ENCODE data around the gene SMARCC2. TPM values are rescaled to one million over a fixed set of nuclear protein-coding genes. Genes with fewer than 3 reads are reported as not detected.
"Not testable (repeated sequence)": the region's sequence is repeated elsewhere in the genome, so short reads cannot be mapped to it uniquely, and the experiment has no call there.

The SMARCC2 gene
- total and polyA plus RNA-seq, 4 experiments from 2014 or later, result 27.0 to 199 (median 142) TPM

DNA sequence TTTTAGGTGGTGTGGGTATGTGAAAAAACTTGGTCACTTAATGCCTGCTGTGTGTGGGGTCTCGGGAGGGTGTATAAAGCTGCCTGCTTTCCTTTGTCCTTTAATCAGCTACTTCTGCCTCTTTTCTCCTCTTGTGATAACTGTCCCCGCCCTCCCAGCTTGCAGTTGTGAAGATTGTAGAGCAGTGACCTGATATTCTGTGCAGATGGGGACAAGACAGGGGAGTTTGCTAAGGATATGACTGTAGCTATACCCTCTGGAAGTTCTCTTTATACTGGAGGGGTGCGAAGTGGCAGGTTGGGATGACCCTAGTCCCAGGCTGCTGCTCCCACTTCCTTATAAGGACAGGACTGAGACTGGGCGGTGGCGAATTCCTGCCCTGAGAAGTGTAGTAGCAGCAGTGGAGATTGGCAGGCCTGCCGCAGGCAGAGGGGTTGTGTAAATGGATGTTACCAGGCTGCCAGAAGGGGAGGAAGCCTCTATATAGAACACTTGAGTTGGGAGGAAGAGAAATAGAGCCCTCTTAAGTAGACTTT lies 30.3 kb downstream of the SMARCC2 start:
- Histone ChIP-seq H3K27ac (ENCODE audit: low read depth, low read length) (peak overlapping the region; percentile 97), H3K27me3 (ENCODE audit: insufficient read depth, low read length) (no peaks in the 10 kb centered on the region), H3K36me3 (ENCODE audit: insufficient read depth, low read length) (peaks cover 41% of the 10 kb centered on the region), H3K4me3 (ENCODE audit: low read length in 2 of 2) (peak overlapping the region; percentile 86 to 89), H3K4me1 (ENCODE audit: insufficient read depth, low read length) (peaks cover 38% of the 10 kb centered on the region), H3K9me3 (ENCODE audit: control insufficient read depth in 1 of 2, low read length in 2 of 2) (no peaks in the 10 kb centered on the region)
- intact Hi-C loops (cut with micrococcal nuclease), result loop anchor here (1.0 to 2.0 kb wide), 2 partner anchors 31 to 62 kb away; partner anchors contain the start of genes ESYT1 and RNF41
- CTCF ChIA-PET (ENCODE audit: partially characterized antibody), result interaction anchor here (0.6 to 2.5 kb wide), 13 partner anchors 15 to 63 kb away, joined by 3 to 16 read pairs (median 4); partner anchors contain the start of genes ESYT1, RNF41, SMARCC2 and ZC3H10
- POLR2A ChIA-PET (ENCODE audit: partially characterized antibody), result interaction anchor here (0.7 to 10.8 kb wide), 13 partner anchors 10 to 201 kb away, joined by 3 to 236 read pairs (median 7); partner anchors contain the start of genes ESYT1, PA2G4, RNF41 and RPL41
- peak overlapping the region; percentile 93 to 100 (median 97) for H3K4me3 Mint-ChIP-seq
- H3K36me3 Mint-ChIP-seq, result peaks cover 28 to 56% of the 10 kb centered on the region in 2 donors
- DNase-seq, result peak; percentile 19 to 48 (median 24)
- H3K9me3 Mint-ChIP-seq, result no peaks in the 10 kb centered on the region
- peak overlapping the region; percentile 96 to 100 (median 99) for H3K27ac Mint-ChIP-seq
- H3K4me1 Mint-ChIP-seq, result peaks cover 28 to 65% (median 37%) of the 10 kb centered on the region in 4 donors
- H3K27me3 Mint-ChIP-seq, result no peaks in the 10 kb centered on the region

DNA sequence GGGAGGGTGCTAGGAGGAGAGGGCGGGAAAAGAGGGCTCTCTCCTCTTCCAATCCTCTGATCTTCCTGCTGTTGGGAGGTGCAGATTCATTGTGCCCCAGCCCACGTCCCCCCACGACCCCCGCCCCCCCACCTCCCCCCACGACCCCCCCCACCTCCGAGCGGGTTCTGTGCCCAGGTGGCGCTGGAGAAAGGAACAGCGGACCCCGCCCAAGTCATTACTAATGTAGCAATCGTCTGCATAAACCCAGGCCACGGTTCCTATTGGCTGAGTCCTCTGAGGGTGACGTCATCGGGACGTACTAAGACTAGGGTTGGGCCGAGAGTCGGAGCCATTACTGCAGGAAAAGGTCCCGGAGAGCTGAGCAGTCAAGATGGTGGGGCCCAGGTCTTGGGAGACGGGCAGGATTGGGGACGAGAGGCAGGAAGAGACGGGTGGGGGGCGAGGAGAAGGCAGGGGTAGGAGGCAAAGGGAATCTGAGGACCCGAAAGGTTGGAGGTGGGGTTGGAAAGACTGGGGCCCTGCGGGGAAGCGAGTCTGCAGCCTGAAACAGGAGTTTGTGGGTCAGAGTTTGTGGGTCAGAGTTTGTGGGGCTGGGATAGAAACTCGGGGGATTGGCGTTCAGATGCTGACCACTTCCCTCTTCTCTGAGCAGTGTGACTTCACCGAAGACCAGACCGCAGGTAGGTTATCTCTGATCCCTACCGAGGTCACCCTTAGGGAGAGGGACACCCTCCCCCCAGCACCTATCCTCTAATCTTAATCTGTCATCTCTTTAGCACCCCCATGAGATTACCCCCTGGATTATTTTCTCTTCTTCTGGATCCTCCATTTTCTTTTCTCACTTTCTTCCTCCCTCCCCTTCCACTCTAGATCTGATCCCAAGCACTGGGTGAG lies 31.0 kb downstream of the SMARCC2 start, which contains the start of gene MYL6:
MYL6 (plus strand) TSS at position 331 of the 897 bp plus-strand sequence; CDS start at position 374, 43 bp downstream.
- Histone ChIP-seq H3K36me3 (ENCODE audit: insufficient read depth, low read length) (peaks cover 34% of the 10 kb centered on the region), H3K9me3 (ENCODE audit: control insufficient read depth in 1 of 2, low read length in 2 of 2) (no peaks in the 10 kb centered on the region), H3K27ac (ENCODE audit: low read depth, low read length) (peak within 1 kb of the TSS; percentile 97), H3K27me3 (ENCODE audit: insufficient read depth, low read length) (no peaks in the 10 kb centered on the region), H3K4me3 (ENCODE audit: low read length in 2 of 2) (peak within 1 kb of the TSS; percentile 86 to 89), H3K4me1 (ENCODE audit: insufficient read depth, low read length) (peaks cover 40% of the 10 kb centered on the region)
- Mint-ChIP-seq H3K27ac (peak within 1 kb of the TSS; percentile 96 to 100 (median 99)), H3K9me3 (no peaks in the 10 kb centered on the region), H3K27me3 (no peaks in the 10 kb centered on the region), H3K4me3 (peak within 1 kb of the TSS; percentile 93 to 100 (median 97)), H3K4me1 (peaks cover 28 to 64% (median 37%) of the 10 kb centered on the region in 4 donors), H3K36me3 (peaks cover 23 to 49% of the 10 kb centered on the region in 2 donors)
- intact Hi-C loops (cut with micrococcal nuclease), result loop anchor here (1.0 to 2.0 kb wide), 2 partner anchors 30 to 63 kb away; partner anchors contain the start of genes ESYT1 and RNF41
- ChIA-PET POLR2A (ENCODE audit: partially characterized antibody) (interaction anchor here (0.7 to 10.8 kb wide), 13 partner anchors 14 to 291 kb away, joined by 3 to 236 read pairs (median 7); partner anchors contain the start of genes ESYT1, PA2G4, RNF41 and RPL41), CTCF (ENCODE audit: partially characterized antibody) (interaction anchor here (0.6 to 2.5 kb wide), 12 partner anchors 16 to 72 kb away, joined by 3 to 16 read pairs (median 4); partner anchors contain the start of genes ESYT1, RNF41, SMARCC2 and ZC3H10)
- DNase-seq, result peak; percentile 88 to 98 (median 91)

DNA sequence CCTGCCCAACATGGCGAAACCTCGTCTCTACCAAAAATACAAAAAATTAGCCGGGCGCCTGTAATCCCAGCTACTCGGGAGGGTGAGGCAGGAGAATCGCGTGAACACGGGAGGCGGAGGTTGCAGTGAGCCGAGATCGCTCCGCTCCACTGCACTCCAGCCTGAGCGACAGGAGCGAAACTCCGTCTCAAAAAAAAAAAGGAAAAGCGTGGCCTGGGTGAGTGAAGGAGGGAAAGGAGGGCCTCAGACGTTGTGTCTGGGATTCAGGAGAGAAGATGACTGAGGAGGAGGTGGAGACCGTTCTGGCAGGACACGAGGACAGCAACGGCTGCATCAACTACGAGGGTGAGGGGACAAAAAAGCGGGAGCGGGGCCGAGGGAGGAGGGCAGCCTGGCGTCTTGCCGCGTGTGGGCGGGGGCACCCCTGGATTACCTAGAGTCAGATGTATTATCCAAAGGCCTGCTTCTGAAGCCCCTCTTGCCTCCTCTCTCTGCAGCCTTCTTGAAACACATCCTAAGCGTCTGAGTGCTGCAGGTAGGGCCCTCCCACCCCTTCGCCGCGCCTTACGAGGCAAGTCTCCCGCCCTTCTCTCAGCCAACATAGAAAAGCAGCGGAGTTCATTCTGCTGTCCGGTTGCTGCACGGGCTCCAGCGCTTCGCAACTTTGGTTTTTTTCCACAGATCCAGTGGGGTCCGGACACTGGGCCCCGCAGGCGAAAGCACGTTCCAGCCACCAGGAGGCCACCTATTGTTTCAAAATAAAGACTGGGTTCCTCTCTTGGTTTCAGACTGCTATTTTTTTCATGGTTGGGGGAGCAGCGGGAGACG lies 31.9 kb downstream of the SMARCC2 start:
- no peaks in the 10 kb centered on the region for H3K9me3 ChIP-seq (ENCODE audit: control insufficient read depth in 1 of 2, low read length in 2 of 2)
- Mint-ChIP-seq H3K9me3 (no peaks in the 10 kb centered on the region), H3K4me3 (peak overlapping the region; percentile 93 to 100 (median 97)), H3K4me1 (peaks cover 30 to 68% (median 43%) of the 10 kb centered on the region in 4 donors), H3K36me3 (peaks cover 22 to 40% of the 10 kb centered on the region in 2 donors), H3K27me3 (no peaks in the 10 kb centered on the region), H3K27ac (peak overlapping the region; percentile 96 to 100 (median 99))
- intact Hi-C loops (cut with micrococcal nuclease), result loop anchor here (1.0 to 2.0 kb wide), 4 partner anchors 29 to 67 kb away; partner anchors contain the start of genes ESYT1, NABP2 and RNF41
- DNase-seq, result peak; percentile 71 to 82 (median 75)
- POLR2A ChIA-PET (ENCODE audit: partially characterized antibody), result interaction anchor here (0.6 to 10.8 kb wide), 11 partner anchors 9 to 292 kb away, joined by 3 to 236 read pairs (median 7); partner anchors contain the start of genes ESYT1, RPL41, SMARCC2 and TIMELESS
- CTCF ChIA-PET (ENCODE audit: partially characterized antibody), result interaction anchor here (1.7 to 3.9 kb wide), 4 partner anchors 29 to 38 kb away, joined by 6 to 24 read pairs (median 12); partner anchors contain the start of genes ESYT1, SMARCC2 and ZC3H10
- peak overlapping the region; percentile 97 for H3K27ac ChIP-seq (ENCODE audit: low read depth, low read length)
- H3K36me3 ChIP-seq (ENCODE audit: insufficient read depth, low read length), result peaks cover 25% of the 10 kb centered on the region
- H3K4me3 ChIP-seq (ENCODE audit: low read length in 2 of 2), result peak overlapping the region; percentile 53 to 76
- no peaks in the 10 kb centered on the region for H3K27me3 ChIP-seq (ENCODE audit: insufficient read depth, low read length)
- peaks cover 49% of the 10 kb centered on the region for H3K4me1 ChIP-seq (ENCODE audit: insufficient read depth, low read length)

DNA sequence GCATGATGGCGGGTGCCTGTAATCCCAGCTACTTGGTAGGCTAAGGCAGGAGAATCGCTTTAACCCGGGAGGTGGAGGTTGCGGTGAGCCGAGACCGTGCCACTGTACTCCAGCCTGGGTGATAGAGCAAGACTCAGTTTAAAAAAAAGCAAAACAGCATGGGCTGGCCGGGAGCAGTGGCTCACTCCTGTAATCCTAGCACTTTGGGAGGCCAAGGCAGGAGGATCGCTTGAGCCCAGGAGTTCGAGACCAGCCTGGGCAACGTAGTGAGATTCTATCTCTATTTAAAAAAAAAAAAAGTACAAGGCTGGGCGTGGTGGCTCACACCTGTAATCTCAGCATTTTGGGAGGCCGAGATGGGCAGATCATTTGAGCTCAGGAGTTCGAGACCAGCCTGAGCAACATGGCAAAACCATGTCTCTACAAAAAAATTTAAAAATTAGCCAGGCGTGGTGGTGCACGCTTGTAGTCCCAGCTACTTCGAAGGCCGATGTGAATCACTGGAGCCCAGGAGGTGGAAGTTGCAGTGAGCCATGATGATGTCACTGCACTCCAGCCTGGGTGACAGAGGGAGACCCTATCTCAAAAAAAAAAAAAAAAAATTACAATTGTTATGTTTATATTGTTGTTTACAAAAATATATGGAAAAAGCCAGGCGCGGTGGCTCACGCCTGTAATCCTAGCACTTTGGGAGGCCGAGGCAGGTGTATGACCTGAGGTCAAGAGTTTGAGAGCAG lies 32.7 kb downstream of the SMARCC2 start:
- H3K27me3 Mint-ChIP-seq; H3K27me3 ChIP-seq (ENCODE audit: insufficient read depth, low read length); H3K9me3 Mint-ChIP-seq; H3K9me3 ChIP-seq (ENCODE audit: control insufficient read depth in 1 of 2, low read length in 2 of 2); H3K4me3 ChIP-seq (ENCODE audit: low read length in 2 of 2); DNase-seq: not testable (repeated sequence)
- CTCF ChIA-PET (ENCODE audit: partially characterized antibody), result interaction anchor here (1.7 to 3.9 kb wide), 2 partner anchors 33 to 37 kb away, joined by 6 to 24 read pairs; partner anchors contain the start of genes SMARCC2 and ZC3H10
- Histone ChIP-seq H3K27ac (ENCODE audit: low read depth, low read length) (peak overlapping the region; percentile 97), H3K36me3 (ENCODE audit: insufficient read depth, low read length) (peaks cover 18% of the 10 kb centered on the region), H3K4me1 (ENCODE audit: insufficient read depth, low read length) (peaks cover 49% of the 10 kb centered on the region)
- Mint-ChIP-seq H3K4me3 (peak overlapping the region; percentile 93 to 100 (median 97)), H3K27ac (peak overlapping the region in 6 of 7 donors; percentile 96 to 100 (median 98)), H3K36me3 (peaks cover 15 to 36% of the 10 kb centered on the region in 2 donors), H3K4me1 (peaks cover 29 to 72% (median 45%) of the 10 kb centered on the region in 4 donors)
- intact Hi-C loops (cut with micrococcal nuclease), result loop anchor here (1.0 kb wide), 2 partner anchors 32 to 68 kb away; partner anchors contain the start of gene NABP2
- POLR2A ChIA-PET (ENCODE audit: partially characterized antibody), result interaction anchor here (0.6 to 10.8 kb wide), 7 partner anchors 8 to 39 kb away, joined by 3 to 236 read pairs (median 4); partner anchors contain the start of genes ESYT1, SMARCC2 and ZC3H10

DNA sequence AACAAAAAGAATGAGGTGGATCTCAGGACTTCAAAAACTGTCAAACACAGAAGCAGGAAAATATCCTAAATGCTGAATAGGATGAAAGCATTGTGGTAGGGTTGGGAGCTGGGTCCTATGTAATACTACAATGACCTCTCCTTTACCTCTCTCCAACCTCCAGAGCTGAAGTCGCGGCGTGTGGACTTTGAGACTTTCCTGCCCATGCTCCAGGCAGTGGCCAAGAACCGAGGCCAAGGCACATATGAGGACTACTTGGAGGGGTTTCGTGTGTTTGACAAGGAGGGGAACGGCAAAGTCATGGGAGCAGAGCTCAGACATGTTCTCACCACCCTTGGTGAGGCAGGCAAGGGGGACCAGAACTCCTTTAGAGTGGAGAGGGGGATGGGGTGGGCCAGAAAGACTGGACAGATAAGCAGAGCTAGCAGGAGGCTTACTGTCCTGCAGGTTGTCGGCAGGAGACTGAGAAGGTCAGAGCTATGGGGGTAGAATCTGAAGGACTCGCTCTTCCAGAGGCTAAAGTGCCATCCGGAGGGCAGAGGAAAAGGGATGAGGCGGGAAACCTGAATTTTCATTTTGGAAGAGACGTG lies 33.9 kb downstream of the SMARCC2 start:
- Histone ChIP-seq H3K27ac (ENCODE audit: low read depth, low read length) (no peak overlapping the region), H3K4me1 (ENCODE audit: insufficient read depth, low read length) (peaks cover 49% of the 10 kb centered on the region), H3K9me3 (ENCODE audit: control insufficient read depth in 1 of 2, low read length in 2 of 2) (no peaks in the 10 kb centered on the region), H3K27me3 (ENCODE audit: insufficient read depth, low read length) (no peaks in the 10 kb centered on the region), H3K36me3 (ENCODE audit: insufficient read depth, low read length) (peaks cover 7% of the 10 kb centered on the region), H3K4me3 (ENCODE audit: low read length in 2 of 2) (no peak overlapping the region)
- Mint-ChIP-seq H3K27me3 (no peaks in the 10 kb centered on the region), H3K27ac (peak overlapping the region in 3 of 7 donors; percentile 51 to 62 (median 60)), H3K36me3 (peaks cover 7 to 24% of the 10 kb centered on the region in 2 donors), H3K4me1 (peaks cover 31 to 72% (median 44%) of the 10 kb centered on the region in 4 donors), H3K9me3 (no peaks in the 10 kb centered on the region), H3K4me3 (peak overlapping the region; percentile 24 to 76 (median 42))
- no peak for DNase-seq
- ChIA-PET POLR2A (ENCODE audit: partially characterized antibody) (interaction anchor here (0.6 to 10.8 kb wide), 6 partner anchors 14 to 946 kb away, joined by 3 to 236 read pairs (median 10); partner anchors contain the start of genes ESYT1, RNF41, SMARCC2 and ZC3H10), CTCF (ENCODE audit: partially characterized antibody) (interaction anchor here (0.9 to 3.9 kb wide), 3 partner anchors 31 to 36 kb away, joined by 3 to 24 read pairs (median 6); partner anchors contain the start of genes SMARCC2 and ZC3H10)
- intact Hi-C loops (cut with micrococcal nuclease), result no loop called here
